OCI-LY7 (cell line): Measurements from ENCODE around the gene TNRC6C. TPM values are rescaled to one million over a fixed set of nuclear protein-coding genes. Genes with fewer than 3 reads are reported as not detected.
A peak's percentile ranks its signal among the peaks of the same experiment; 100 is the strongest.

ENCODE experiments used
- BruUV-seq: library from RNA; stranded (reverse); fragments of 400-500 nt; replicated peaks from 2 replicates; lab custom pipeline; 2021; lab: Mats Ljungman, UMichigan
- CTCF ChIA-PET: fragments of 300-600 bp; sonication (Branson Sonifier 250); formaldehyde crosslinking; loops from one replicate; lab custom pipeline; 2022; ENCODE audit warnings: antibody characterized with exemption; ENCODE audit not compliant: unreplicated experiment; lab: Charles Lee
- POLR2A ChIA-PET: fragments of 300-600 bp; sonication (Branson Sonifier 250); formaldehyde crosslinking; loops from one replicate; lab custom pipeline; 2022; ENCODE audit warnings: antibody characterized with exemption; lab: Charles Lee
- DNase-seq: peaks from one replicate; pipeline ENCODE4 v3.0.0-alpha.2; 2015; ENCODE audit warnings: low spot score
- H2AFZ ChIP-seq: fragments of 200-600 bp; sonication (generic), shearing (Covaris generic); 2 replicates; pipeline ENCODE4 v1.6.1; 2014; ENCODE audit warnings: mild to moderate bottlenecking, antibody characterized with exemption, low read length, moderate library complexity
- H3K27ac ChIP-seq: fragments of 200-600 bp; sonication (generic); 2 replicates; pipeline ENCODE4 v1.5.1; 2014; ENCODE audit warnings: mixed run types, low read depth, mild to moderate bottlenecking, moderate library complexity, low read length, inconsistent platforms; ENCODE audit not compliant: poor library complexity, severe bottlenecking
- H3K36me3 ChIP-seq: fragments of 200-600 bp; sonication (generic); 2 replicates; pipeline ENCODE4 v1.6.1; 2014; ENCODE audit warnings: mild to moderate bottlenecking, antibody characterized with exemption, low read length, moderate library complexity, mixed read lengths; ENCODE audit not compliant: insufficient read depth
- H3K4me1 ChIP-seq: fragments of 200-600 bp; sonication (generic); 2 replicates; pipeline ENCODE4 v1.5.1; 2014; ENCODE audit warnings: mild to moderate bottlenecking, low read length; ENCODE audit not compliant: insufficient read depth, poor library complexity, severe bottlenecking
- H3K4me2 ChIP-seq: fragments of 200-600 bp; sonication (generic); 2 replicates; pipeline ENCODE4 v1.6.1; 2014; ENCODE audit warnings: mild to moderate bottlenecking, low read length
- H3K4me3 ChIP-seq: fragments of 200-600 bp; sonication (generic); 2 replicates; pipeline ENCODE4 v1.5.1; 2014; ENCODE audit warnings: mild to moderate bottlenecking, low read depth, low read length; ENCODE audit not compliant: poor library complexity, severe bottlenecking
- H3K79me2 ChIP-seq: fragments of 200-600 bp; sonication (generic); 2 replicates; pipeline ENCODE4 v1.6.1; 2016; ENCODE audit warnings: low read depth, mild to moderate bottlenecking, low read length, moderate library complexity, mixed read lengths; ENCODE audit not compliant: insufficient read depth
- H3K9me2 ChIP-seq: fragments of 200-600 bp; sonication (generic); 2 replicates; pipeline ENCODE4 v1.6.1; 2016; ENCODE audit warnings: mild to moderate bottlenecking, low read length, mixed read lengths; ENCODE audit not compliant: insufficient read depth
- H3K9me3 ChIP-seq: fragments of 200-600 bp; sonication (generic); 2 replicates; pipeline ENCODE4 v1.6.1; 2014; ENCODE audit warnings: mild to moderate bottlenecking, mixed run types, low read length, mixed read lengths
- H4K20me1 ChIP-seq: fragments of 200-600 bp; sonication (generic); 2 replicates; pipeline ENCODE4 v1.6.1; 2014; ENCODE audit warnings: mild to moderate bottlenecking, antibody characterized with exemption, low read length, moderate library complexity, mixed read lengths; ENCODE audit not compliant: insufficient read depth
- EZH2phosphoT487 ChIP-seq: fragments of 200-600 bp; sonication (generic); IDR thresholded peaks from 2 replicates; pipeline ENCODE4 v1.6.1; 2018; ENCODE audit warnings: low read depth, borderline replicate concordance, mild to moderate bottlenecking, mixed run types, antibody characterized with exemption, low read length, moderate library complexity, mixed read lengths
- intact Hi-C: fragments of 100-400 bp; cut with micrococcal nuclease; formaldehyde crosslinking; loops from one replicate; pipeline ENCODE4 v1.10.0; 2022; ENCODE audit not compliant: unreplicated experiment
- total RNA-seq, 2 experiments: library from RNA; depleted of rRNA in 1 of 2; stranded (reverse); fragments of >200 nt in 1 of 2; shearing (Covaris generic) in 1 of 2; gene quantifications; 2 replicates each; pipeline ENCODE4 v1.2.3, GENCODE V29; 2014 to 2022
- TF ChIP-seq, protein P1 (sequence below): fragments of 200-600 bp; sonication (generic); conservative IDR thresholded peaks from 2 replicates; pipeline ENCODE4 v1.5.1; 2014; ENCODE audit warnings: mild to moderate bottlenecking, antibody characterized with exemption, low read length, moderate library complexity, mixed read lengths

The TNRC6C gene
- total RNA-seq, 2 experiments from 2014 or later = 8.5 to 25.2 TPM

GRCh38 chr17:78111727-78112517 is 153.4 kb downstream of the TNRC6C start:
- H4K20me1 ChIP-seq = no peaks in the 10 kb centered on the region
- peaks cover 49% of the 10 kb centered on the region for H3K36me3 ChIP-seq
- ChIA-PET CTCF (interaction anchor here (1.6 kb wide), 1 partner anchor 15 kb away, joined by 5 read pairs; no protein-coding TSS in a partner anchor), POLR2A (no interaction called here)
- intact Hi-C loops = loop anchor here (1.0 to 2.0 kb wide), 4 partner anchors 22 to 139 kb away; no protein-coding TSS in a partner anchor
- no peaks in the 10 kb centered on the region for H3K4me1 ChIP-seq
- no peak overlapping the region for H3K4me3 ChIP-seq
- no peaks in the 10 kb centered on the region for H3K9me2 ChIP-seq
- no peaks in the 10 kb centered on the region for H3K9me3 ChIP-seq
- TF ChIP-seq, protein P1, sequence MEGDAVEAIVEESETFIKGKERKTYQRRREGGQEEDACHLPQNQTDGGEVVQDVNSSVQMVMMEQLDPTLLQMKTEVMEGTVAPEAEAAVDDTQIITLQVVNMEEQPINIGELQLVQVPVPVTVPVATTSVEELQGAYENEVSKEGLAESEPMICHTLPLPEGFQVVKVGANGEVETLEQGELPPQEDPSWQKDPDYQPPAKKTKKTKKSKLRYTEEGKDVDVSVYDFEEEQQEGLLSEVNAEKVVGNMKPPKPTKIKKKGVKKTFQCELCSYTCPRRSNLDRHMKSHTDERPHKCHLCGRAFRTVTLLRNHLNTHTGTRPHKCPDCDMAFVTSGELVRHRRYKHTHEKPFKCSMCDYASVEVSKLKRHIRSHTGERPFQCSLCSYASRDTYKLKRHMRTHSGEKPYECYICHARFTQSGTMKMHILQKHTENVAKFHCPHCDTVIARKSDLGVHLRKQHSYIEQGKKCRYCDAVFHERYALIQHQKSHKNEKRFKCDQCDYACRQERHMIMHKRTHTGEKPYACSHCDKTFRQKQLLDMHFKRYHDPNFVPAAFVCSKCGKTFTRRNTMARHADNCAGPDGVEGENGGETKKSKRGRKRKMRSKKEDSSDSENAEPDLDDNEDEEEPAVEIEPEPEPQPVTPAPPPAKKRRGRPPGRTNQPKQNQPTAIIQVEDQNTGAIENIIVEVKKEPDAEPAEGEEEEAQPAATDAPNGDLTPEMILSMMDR = no peak
- no peak for TF ChIP-seq EZH2phosphoT487
- DNase-seq = no peak
- no peak overlapping the region for H2AFZ ChIP-seq
- H3K27ac ChIP-seq = no peak overlapping the region
- H3K4me2 ChIP-seq = no peak overlapping the region
- H3K79me2 ChIP-seq = no peaks in the 10 kb centered on the region
- BruUV-seq = no TSS peak

GRCh38 chr17:78112518-78113471 is 154.3 kb downstream of the TNRC6C start:
- H3K27ac ChIP-seq = no peak overlapping the region
- H3K9me2 ChIP-seq = no peaks in the 10 kb centered on the region
- H3K4me3 ChIP-seq = no peak overlapping the region
- no peaks in the 10 kb centered on the region for H3K9me3 ChIP-seq
- POLR2A ChIA-PET = no interaction called here
- CTCF ChIA-PET = interaction anchor here (1.6 kb wide), 1 partner anchor 14 kb away, joined by 5 read pairs; no protein-coding TSS in a partner anchor
- TF ChIP-seq, protein P1 = peak; percentile 100
- TF ChIP-seq EZH2phosphoT487 = no peak
- peaks cover 53% of the 10 kb centered on the region for H3K36me3 ChIP-seq
- no peak overlapping the region for H3K4me2 ChIP-seq
- H3K4me1 ChIP-seq = no peaks in the 10 kb centered on the region
- peak; percentile 75 for DNase-seq
- BruUV-seq = no TSS peak
- no peaks in the 10 kb centered on the region for H3K79me2 ChIP-seq
- H4K20me1 ChIP-seq = no peaks in the 10 kb centered on the region
- intact Hi-C loops = loop anchor here (1.0 to 2.0 kb wide), 4 partner anchors 22 to 139 kb away; no protein-coding TSS in a partner anchor
- H2AFZ ChIP-seq = no peak overlapping the region
